Mesenchymal stem cell (in vitro differentiated cells and primary cell): ENCODE data around the gene OR51B2.

Source experiments
- DNase-seq: peaks from one replicate; pipeline ENCODE4 v3.0.0-alpha.2; 2013
- H2AFZ ChIP-seq: one replicate; pipeline ENCODE4 v1.6.1; 2013; ENCODE audit warnings: low read depth, mild to moderate bottlenecking, control low read depth, inconsistent platforms, low read length, moderate library complexity
- H2AK5ac ChIP-seq: 2 replicates; pipeline ENCODE4 v1.6.1; 2013; ENCODE audit warnings: low read length, moderate library complexity, mild to moderate bottlenecking, inconsistent platforms; ENCODE audit not compliant: severe bottlenecking
- H2BK120ac ChIP-seq: one replicate; pipeline ENCODE4 v1.6.1; 2013; ENCODE audit warnings: low read depth, mild to moderate bottlenecking, inconsistent platforms, low read length, moderate library complexity
- H2BK12ac ChIP-seq, 2 experiments: one replicate each; pipeline ENCODE4 v1.6.1; 2013; ENCODE audit warnings: inconsistent platforms in 2 of 2, low read length in 2 of 2, mild to moderate bottlenecking in 2 of 2, moderate library complexity in 2 of 2, control low read depth in 1 of 2
- H2BK15ac ChIP-seq: one replicate; pipeline ENCODE4 v1.6.1; 2013; ENCODE audit warnings: mild to moderate bottlenecking, low read depth, inconsistent platforms; ENCODE audit not compliant: poor library complexity, severe bottlenecking
- H2BK5ac ChIP-seq: 2 replicates; pipeline ENCODE4 v1.6.1; 2013; ENCODE audit warnings: low read depth, mild to moderate bottlenecking, low read length, control low read depth, inconsistent platforms; ENCODE audit not compliant: poor library complexity, severe bottlenecking
- H3K14ac ChIP-seq, 2 experiments: one replicate each; pipeline ENCODE4 v1.6.1; 2013; ENCODE audit warnings: inconsistent platforms in 2 of 2, low read length in 2 of 2, control low read depth in 1 of 2, mild to moderate bottlenecking in 1 of 2, moderate library complexity in 1 of 2
- H3K18ac ChIP-seq, 2 experiments: one replicate each; pipeline ENCODE4 v1.6.1; 2013; ENCODE audit warnings: inconsistent platforms in 2 of 2, low read length in 2 of 2, control low read depth in 1 of 2, low read depth in 1 of 2, mild to moderate bottlenecking in 1 of 2
- H3K23ac ChIP-seq, 2 experiments: one replicate each; pipeline ENCODE4 v1.6.1; 2013; ENCODE audit warnings: inconsistent platforms in 2 of 2, low read length in 2 of 2, mild to moderate bottlenecking in 2 of 2, moderate library complexity in 2 of 2, control low read depth in 1 of 2
- H3K27ac ChIP-seq: 2 replicates; pipeline ENCODE4 v1.5.1; 2013; ENCODE audit warnings: mild to moderate bottlenecking, moderate library complexity, low read length, control low read depth, inconsistent platforms; ENCODE audit not compliant: poor library complexity, severe bottlenecking
- H3K27me3 ChIP-seq, 2 experiments: 2 replicates each; pipeline versions ENCODE4 v1.6.1 to v1.7.0; 2013; ENCODE audit warnings: low read length in 2 of 2, mild to moderate bottlenecking in 2 of 2, moderate library complexity in 2 of 2, control low read depth in 1 of 2, inconsistent platforms in 1 of 2; ENCODE audit not compliant: control insufficient read depth in 1 of 2, insufficient read depth in 1 of 2
- H3K36me3 ChIP-seq, 2 experiments: 2 replicates each; pipeline versions ENCODE4 v1.6.1 to v1.7.0; 2013; ENCODE audit warnings: low read length in 2 of 2, control low read depth in 1 of 2, inconsistent platforms in 1 of 2, low read depth in 1 of 2, mild to moderate bottlenecking in 1 of 2; ENCODE audit not compliant: insufficient read depth in 2 of 2, control insufficient read depth in 1 of 2
- H3K4ac ChIP-seq, 2 experiments: one replicate each; pipeline ENCODE4 v1.6.1; 2013; ENCODE audit warnings: inconsistent platforms in 2 of 2, low read length in 2 of 2, mild to moderate bottlenecking in 2 of 2, moderate library complexity in 2 of 2, control low read depth in 1 of 2, low read depth in 1 of 2
- H3K4me1 ChIP-seq: 2 replicates; pipeline ENCODE4 v1.6.1; 2013; ENCODE audit warnings: low read depth, low read length, control low read depth; ENCODE audit not compliant: control insufficient read depth, insufficient read depth
- H3K4me2 ChIP-seq: 2 replicates; pipeline ENCODE4 v1.6.1; 2013; ENCODE audit warnings: low read length, mild to moderate bottlenecking, inconsistent platforms; ENCODE audit not compliant: poor library complexity, severe bottlenecking
- H3K4me3 ChIP-seq, 2 experiments: 2 replicates each; pipeline versions ENCODE4 v1.5.1 to v1.7.0; 2013; ENCODE audit warnings: low read length in 2 of 2, mild to moderate bottlenecking in 2 of 2, control low read depth in 1 of 2, low read depth in 1 of 2; ENCODE audit not compliant: insufficient read depth in 1 of 2
- H3K79me1 ChIP-seq: replicated peaks from 2 replicates; pipeline ENCODE4 v1.6.1; 2013; ENCODE audit warnings: mild to moderate bottlenecking, control low read depth, low read length, inconsistent platforms; ENCODE audit not compliant: poor library complexity, severe bottlenecking
- H3K9ac ChIP-seq: 2 replicates; pipeline ENCODE4 v1.7.0; 2013; ENCODE audit warnings: mild to moderate bottlenecking, low read length, moderate library complexity
- H3K9me3 ChIP-seq: 2 replicates; pipeline ENCODE4 v1.7.0; 2013; ENCODE audit warnings: mild to moderate bottlenecking, low read length; ENCODE audit not compliant: control insufficient read depth
- H4K8ac ChIP-seq: one replicate; pipeline ENCODE4 v1.6.1; 2013; ENCODE audit warnings: inconsistent platforms, mild to moderate bottlenecking, low read length, moderate library complexity
- H4K91ac ChIP-seq: one replicate; pipeline ENCODE4 v1.6.1; 2013; ENCODE audit warnings: mild to moderate bottlenecking, low read length, inconsistent platforms
- WGBS: methylation state at CpG from one replicate; pipeline ENCODE4 v1.1.7; 2013; ENCODE audit warnings: mixed read lengths; 5-methylcytosine and 5-hydroxymethylcytosine counted together

The OR51B2 gene

DNA sequence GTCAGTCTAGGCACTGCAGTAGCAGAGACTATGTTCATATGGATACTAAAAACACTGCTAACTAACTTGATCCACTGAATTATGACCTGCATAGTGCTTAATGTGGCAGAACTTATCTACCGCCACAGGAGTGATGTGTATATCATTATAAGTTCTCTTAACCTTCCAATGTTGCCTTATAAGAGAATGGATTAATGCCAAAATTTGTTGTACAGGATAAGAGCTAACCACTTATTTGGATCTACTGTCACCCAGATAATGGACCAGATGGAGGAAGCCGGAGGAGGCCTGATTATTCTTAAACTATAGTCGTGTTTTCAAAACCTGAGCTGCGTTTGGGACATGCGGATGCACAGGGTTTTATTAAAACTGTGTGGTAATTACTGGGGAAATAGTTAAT lies 20.5 kb downstream of the OR51B2 start:
- H4K8ac ChIP-seq = no peak overlapping the region
- no peak overlapping the region for H2BK5ac ChIP-seq
- no peak overlapping the region for H2BK12ac ChIP-seq
- H3K4me2 ChIP-seq = no peak overlapping the region
- 100% methylated on average over 1 of the region's 5 CpGs for whole genome bisulfite sequencing
- no peak overlapping the region for H3K4me3 ChIP-seq
- H3K23ac ChIP-seq = no peak overlapping the region
- H3K14ac ChIP-seq = no peak overlapping the region
- no peaks in the 10 kb centered on the region for H3K27me3 ChIP-seq
- H3K4me1 ChIP-seq = no peaks in the 10 kb centered on the region
- H2AFZ ChIP-seq = no peak overlapping the region
- no peaks in the 10 kb centered on the region for H3K9me3 ChIP-seq
- H3K4ac ChIP-seq = no peak overlapping the region
- no peak overlapping the region for H3K27ac ChIP-seq
- no peak overlapping the region for H2AK5ac ChIP-seq
- H4K91ac ChIP-seq = no peak overlapping the region
- DNase-seq = no peak
- H3K18ac ChIP-seq = no peak overlapping the region
- no peaks in the 10 kb centered on the region for H3K36me3 ChIP-seq
- H3K79me1 ChIP-seq = no peaks in the 10 kb centered on the region
- no peak overlapping the region for H2BK120ac ChIP-seq
- no peak overlapping the region for H2BK15ac ChIP-seq
- H3K9ac ChIP-seq = no peak overlapping the region

DNA sequence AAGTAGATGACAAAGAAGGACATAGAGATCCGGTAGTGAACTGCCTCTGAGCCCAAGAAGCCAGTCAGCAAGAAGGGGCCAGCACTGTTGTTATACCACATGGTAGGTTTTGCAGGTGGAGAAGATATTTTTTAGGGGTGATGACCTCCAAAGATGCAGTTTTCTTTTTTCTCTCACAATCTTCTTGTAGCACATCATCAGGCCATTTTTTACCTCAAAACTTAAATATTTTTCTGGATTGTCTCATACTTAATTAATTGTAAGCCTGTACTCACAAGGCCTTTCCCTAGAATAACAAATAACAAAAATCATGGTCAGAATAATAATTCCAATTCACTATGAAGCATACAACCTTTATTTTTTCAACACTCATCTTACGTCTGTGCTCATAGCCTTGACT lies 22.3 kb downstream of the OR51B2 start, which contains the start of gene OR51B4:
TSS of gene OR51B4 (minus strand) at position 101 of the 400 bp plus-strand sequence. CDS start at position 101, 0 bp downstream.
- Histone ChIP-seq H3K4ac (no peak within 1 kb of the TSS), H3K9ac (no peak within 1 kb of the TSS), H2BK15ac (no peak within 1 kb of the TSS), H3K27ac (no peak within 1 kb of the TSS), H3K4me3 (no peak within 1 kb of the TSS), H3K14ac (no peak within 1 kb of the TSS), H3K36me3 (no peaks in the 10 kb centered on the region), H4K91ac (no peak within 1 kb of the TSS), H2BK5ac (no peak within 1 kb of the TSS), H2BK120ac (no peak within 1 kb of the TSS), H2AFZ (no peak within 1 kb of the TSS), H4K8ac (no peak within 1 kb of the TSS), H2AK5ac (no peak within 1 kb of the TSS), H3K27me3 (no peaks in the 10 kb centered on the region), H2BK12ac (no peak within 1 kb of the TSS), H3K23ac (no peak within 1 kb of the TSS), H3K4me1 (no peaks in the 10 kb centered on the region), H3K9me3 (no peaks in the 10 kb centered on the region), H3K4me2 (no peak within 1 kb of the TSS), H3K18ac (no peak within 1 kb of the TSS), H3K79me1 (no peaks in the 10 kb centered on the region)
- WGBS = 92% methylated on average over 2 of the region's 2 CpGs
- no peak for DNase-seq

DNA sequence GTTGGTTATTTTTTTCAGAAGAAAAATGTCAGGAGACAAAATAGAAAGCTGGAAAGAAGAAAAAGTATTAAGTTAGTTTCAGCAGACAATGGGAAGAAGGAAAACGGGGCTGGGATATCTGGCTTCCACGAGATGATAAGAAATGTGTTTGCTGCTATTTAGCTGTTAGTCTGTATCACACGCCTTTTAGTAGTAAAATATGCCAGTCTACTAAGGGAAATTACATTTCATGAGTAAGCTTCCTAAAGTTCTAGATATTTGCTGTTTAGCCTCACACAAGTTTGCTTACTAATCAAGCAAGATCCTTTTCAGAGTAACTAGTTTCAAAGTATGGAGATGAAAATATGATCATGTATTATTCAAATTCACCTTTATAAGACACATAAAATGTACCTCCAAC lies 23.8 kb downstream of the OR51B2 start:
- 83% methylated on average over 1 of the region's 3 CpGs for WGBS

DNA sequence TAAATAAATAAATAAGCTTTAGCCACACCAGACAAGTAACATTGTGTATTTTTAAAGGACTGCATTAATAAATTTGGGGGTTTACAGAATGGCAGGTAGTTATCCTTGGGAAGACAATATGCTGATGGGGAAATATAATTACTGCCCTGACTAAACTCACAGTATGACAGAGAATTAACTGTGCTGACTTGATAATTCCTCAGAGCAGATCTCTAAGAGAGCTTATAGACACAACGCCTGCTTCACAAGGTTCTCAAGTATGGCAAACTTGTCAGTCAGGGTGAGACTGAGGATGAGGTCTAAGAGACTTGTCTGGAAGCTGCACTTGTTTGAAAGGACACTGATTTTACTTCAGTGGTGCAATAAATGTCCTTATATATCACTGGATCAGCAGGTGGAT lies 25.6 kb downstream of the OR51B2 start:
- no peak overlapping the region for H2BK5ac ChIP-seq
- H3K9me3 ChIP-seq = no peaks in the 10 kb centered on the region
- no peak for DNase-seq
- H3K4ac ChIP-seq = no peak overlapping the region
- H2AK5ac ChIP-seq = no peak overlapping the region
- H3K9ac ChIP-seq = no peak overlapping the region
- no peak overlapping the region for H3K14ac ChIP-seq
- no peak overlapping the region for H2BK15ac ChIP-seq
- no peak overlapping the region for H4K8ac ChIP-seq
- no peaks in the 10 kb centered on the region for H3K27me3 ChIP-seq
- H2BK120ac ChIP-seq = no peak overlapping the region
- no peak overlapping the region for H3K4me3 ChIP-seq
- no peak overlapping the region for H2AFZ ChIP-seq
- WGBS = 79% methylated on average over 1 of the region's 1 CpG
- no peaks in the 10 kb centered on the region for H3K4me1 ChIP-seq
- no peak overlapping the region for H3K27ac ChIP-seq
- H3K79me1 ChIP-seq = no peaks in the 10 kb centered on the region
- no peak overlapping the region for H3K18ac ChIP-seq
- H3K23ac ChIP-seq = no peak overlapping the region
- H4K91ac ChIP-seq = no peak overlapping the region
- H2BK12ac ChIP-seq = no peak overlapping the region
- no peaks in the 10 kb centered on the region for H3K36me3 ChIP-seq
- no peak overlapping the region for H3K4me2 ChIP-seq

More for the DNA sequence above, 23.8 kb downstream of the OR51B2 start:
- no peak overlapping the region for H2AK5ac ChIP-seq
- no peak overlapping the region for H3K4ac ChIP-seq
- no peak overlapping the region for H4K91ac ChIP-seq
- H3K4me3 ChIP-seq = no peak overlapping the region
- no peak overlapping the region for H3K4me2 ChIP-seq
- no peaks in the 10 kb centered on the region for H3K4me1 ChIP-seq
- no peak overlapping the region for H2BK15ac ChIP-seq
- H4K8ac ChIP-seq = no peak overlapping the region
- no peak overlapping the region for H3K14ac ChIP-seq
- no peaks in the 10 kb centered on the region for H3K27me3 ChIP-seq
- H3K9ac ChIP-seq = no peak overlapping the region
- H3K18ac ChIP-seq = no peak overlapping the region
- H2AFZ ChIP-seq = no peak overlapping the region
- no peaks in the 10 kb centered on the region for H3K36me3 ChIP-seq
- no peak for DNase-seq
- H3K27ac ChIP-seq = no peak overlapping the region
- H2BK5ac ChIP-seq = no peak overlapping the region
- no peak overlapping the region for H3K23ac ChIP-seq
- H3K79me1 ChIP-seq = no peaks in the 10 kb centered on the region
- H3K9me3 ChIP-seq = no peaks in the 10 kb centered on the region
- no peak overlapping the region for H2BK12ac ChIP-seq
- no peak overlapping the region for H2BK120ac ChIP-seq
